ENCODE results near the gene ADGRV1. TPM values are rescaled to one million over a fixed set of nuclear protein-coding genes. Genes with fewer than 3 reads are reported as not detected.

ADGRV1 gene
- total and polyA plus RNA-seq, 4 donors: 0.36 to 0.64 (median 0.50) TPM

- intact Hi-C loops (cut with DNase I): no loop called here
- Histone ChIP-seq H3K4me3 (ENCODE audit: low read length in 2 of 2) (no peak overlapping the region), H3K9me3 (ENCODE audit: control insufficient read depth, low read length) (no peaks in the 10 kb centered on the region), H3K27ac (ENCODE audit: low read depth in 1 of 2, low read length in 2 of 2) (no peak overlapping the region), H3K4me1 (ENCODE audit: control insufficient read depth in 1 of 2, insufficient read depth in 2 of 2, low read length in 2 of 2) (peaks cover 0 to 6% of the 10 kb centered on the region in 2 donors), H3K36me3 (ENCODE audit: control insufficient read depth in 1 of 2, insufficient read depth in 2 of 2, low read length in 1 of 2) (no peaks in the 10 kb centered on the region), H3K27me3 (ENCODE audit: control insufficient read depth in 1 of 2, insufficient read depth in 2 of 2, low read length in 1 of 2) (no peaks in the 10 kb centered on the region)
- DNase-seq (no peak), ATAC-seq (ENCODE audit: low FRiP score) (no peak)
- WGBS, 2 donors: 92 to 95% methylated on average over 3 of the region's 3 CpGs
Observed at GRCh38 chr5:91077623-91078022, 519.0 kb downstream of the ADGRV1 start.

- no peak overlapping the region for H3K4me3 ChIP-seq (ENCODE audit: low read length in 2 of 2)
- no peaks in the 10 kb centered on the region for H3K27me3 ChIP-seq (ENCODE audit: control insufficient read depth in 1 of 2, insufficient read depth in 2 of 2, low read length in 1 of 2)
- DNase-seq: no peak
- intact Hi-C loops (cut with DNase I): no loop called here
- peak overlapping the region; percentile 23 to 76 for H3K27ac ChIP-seq (ENCODE audit: low read depth in 1 of 2, low read length in 2 of 2)
- H3K9me3 ChIP-seq (ENCODE audit: control insufficient read depth, low read length): no peaks in the 10 kb centered on the region
- WGBS, 2 donors: 11 to 12% methylated on average over 2 of the region's 2 CpGs
- ATAC-seq (ENCODE audit: low FRiP score): no peak
- peaks cover 0 to 3% of the 10 kb centered on the region in 2 donors for H3K4me1 ChIP-seq (ENCODE audit: control insufficient read depth in 1 of 2, insufficient read depth in 2 of 2, low read length in 2 of 2)
- no peaks in the 10 kb centered on the region for H3K36me3 ChIP-seq (ENCODE audit: control insufficient read depth in 1 of 2, insufficient read depth in 2 of 2, low read length in 1 of 2)
Observed at GRCh38 chr5:91079037-91079436, 520.4 kb downstream of the ADGRV1 start.

DNA sequence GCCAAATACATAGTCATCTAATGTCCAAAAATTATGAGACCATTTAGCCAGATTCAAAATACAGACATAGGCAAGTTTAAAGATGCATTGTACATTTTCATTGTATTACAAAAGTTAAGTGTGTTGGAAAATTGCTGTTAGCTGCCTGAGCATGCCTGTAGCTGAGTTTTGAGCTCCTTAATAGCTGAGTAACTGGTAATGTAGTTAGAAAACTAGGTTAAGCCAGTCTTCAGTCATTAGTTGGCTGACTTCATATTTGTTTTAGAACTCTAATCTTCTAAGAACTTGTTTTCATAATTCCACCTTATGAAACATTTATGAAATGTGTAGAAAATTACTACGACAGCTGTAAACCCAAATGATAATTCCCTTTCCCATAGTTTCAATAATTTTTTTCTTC, 531.2 kb downstream of the ADGRV1 start:
- no peak for ATAC-seq (ENCODE audit: low FRiP score)
- no peaks in the 10 kb centered on the region for H3K36me3 ChIP-seq (ENCODE audit: control insufficient read depth in 1 of 2, insufficient read depth in 2 of 2, low read length in 1 of 2)
- 3 to 17% methylated on average over 1 of the region's 1 CpG for WGBS, 2 donors
- H3K4me1 ChIP-seq (ENCODE audit: control insufficient read depth in 1 of 2, insufficient read depth in 2 of 2, low read length in 2 of 2): peaks cover 0 to 2% of the 10 kb centered on the region in 2 donors
- H3K9me3 ChIP-seq (ENCODE audit: control insufficient read depth, low read length): no peaks in the 10 kb centered on the region
- H3K27me3 ChIP-seq (ENCODE audit: control insufficient read depth in 1 of 2, insufficient read depth in 2 of 2, low read length in 1 of 2): no peaks in the 10 kb centered on the region
- no peak overlapping the region for H3K4me3 ChIP-seq (ENCODE audit: low read length in 2 of 2)
- intact Hi-C loops (cut with DNase I): loop anchor here in 1 of 2 donors (10.0 kb wide), 1 partner anchor 225 kb away; no protein-coding TSS in a partner anchor
- DNase-seq: no peak
- H3K27ac ChIP-seq (ENCODE audit: low read depth in 1 of 2, low read length in 2 of 2): no peak overlapping the region

- intact Hi-C loops (cut with DNase I): loop anchor here in 1 of 2 donors (10.0 kb wide), 1 partner anchor 226 kb away; no protein-coding TSS in a partner anchor
- Histone ChIP-seq H3K27me3 (ENCODE audit: control insufficient read depth in 1 of 2, insufficient read depth in 2 of 2, low read length in 1 of 2) (no peaks in the 10 kb centered on the region), H3K4me3 (ENCODE audit: low read length in 2 of 2) (no peak overlapping the region), H3K9me3 (ENCODE audit: control insufficient read depth, low read length) (no peaks in the 10 kb centered on the region), H3K27ac (ENCODE audit: low read depth in 1 of 2, low read length in 2 of 2) (no peak overlapping the region), H3K36me3 (ENCODE audit: control insufficient read depth in 1 of 2, insufficient read depth in 2 of 2, low read length in 1 of 2) (no peaks in the 10 kb centered on the region), H3K4me1 (ENCODE audit: control insufficient read depth in 1 of 2, insufficient read depth in 2 of 2, low read length in 2 of 2) (peaks cover 0 to 2% of the 10 kb centered on the region in 2 donors)
- WGBS, 2 donors: 68 to 69% methylated on average over 1 of the region's 1 CpG
- DNase-seq: no peak
- ATAC-seq (ENCODE audit: low FRiP score): no peak
Observed at GRCh38 chr5:91090995-91091394, 532.4 kb downstream of the ADGRV1 start.

DNA sequence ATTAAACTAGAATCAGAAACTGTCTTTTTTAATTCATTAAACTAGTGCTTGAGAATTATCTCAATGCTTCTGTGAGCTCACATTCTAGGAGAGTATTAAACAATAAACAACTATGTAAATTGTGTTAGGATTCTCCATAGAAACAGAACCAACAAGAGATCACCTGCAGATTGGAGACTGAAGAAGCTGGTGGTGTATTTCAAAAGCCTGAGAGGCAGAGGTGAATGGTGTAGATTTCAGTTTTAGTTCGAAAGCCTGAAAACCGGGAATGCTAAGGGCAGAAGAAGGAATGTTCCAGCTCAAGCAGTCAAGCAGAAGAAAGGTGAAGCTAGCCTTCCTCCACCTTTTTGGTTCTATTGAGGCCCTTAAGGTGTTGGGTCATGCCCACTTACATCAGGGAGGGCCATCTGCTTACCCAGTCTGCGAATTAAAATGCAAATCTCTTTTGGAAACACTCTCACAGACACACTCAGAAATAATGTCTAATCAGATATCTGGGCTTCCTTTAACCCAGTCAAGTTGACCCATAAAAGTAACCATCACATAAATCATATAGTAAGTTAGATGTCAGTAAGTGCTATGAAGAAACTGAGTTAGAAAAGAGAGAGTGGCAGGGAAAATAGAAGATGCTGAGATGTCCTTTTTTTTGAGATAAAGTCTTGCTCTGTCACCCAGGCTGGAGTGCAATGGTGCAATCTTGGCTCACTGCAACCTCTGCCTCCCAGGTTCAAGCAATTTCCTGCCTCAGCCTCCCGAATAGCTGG, 533.1 kb downstream of the ADGRV1 start:
- DNase-seq: no peak
- intact Hi-C loops (cut with DNase I): loop anchor here in 1 of 2 donors (10.0 kb wide), 1 partner anchor 227 kb away; no protein-coding TSS in a partner anchor
- Histone ChIP-seq H3K27me3 (ENCODE audit: control insufficient read depth in 1 of 2, insufficient read depth in 2 of 2, low read length in 1 of 2) (no peaks in the 10 kb centered on the region), H3K4me3 (ENCODE audit: low read length in 2 of 2) (no peak overlapping the region), H3K4me1 (ENCODE audit: control insufficient read depth in 1 of 2, insufficient read depth in 2 of 2, low read length in 2 of 2) (peaks cover 0 to 2% of the 10 kb centered on the region in 2 donors), H3K9me3 (ENCODE audit: control insufficient read depth, low read length) (no peaks in the 10 kb centered on the region), H3K36me3 (ENCODE audit: control insufficient read depth in 1 of 2, insufficient read depth in 2 of 2, low read length in 1 of 2) (no peaks in the 10 kb centered on the region), H3K27ac (ENCODE audit: low read depth in 1 of 2, low read length in 2 of 2) (no peak overlapping the region)
- ATAC-seq (ENCODE audit: low FRiP score): no peak
- WGBS, 2 donors: 90 to 94% methylated on average over 4 of the region's 4 CpGs

GRCh38 chr5:91092859-91093783, 534.5 kb downstream of the ADGRV1 start:
- no peak overlapping the region for H3K4me3 ChIP-seq (ENCODE audit: low read length in 2 of 2)
- H3K27ac ChIP-seq (ENCODE audit: low read depth in 1 of 2, low read length in 2 of 2): no peak overlapping the region
- H3K27me3 ChIP-seq (ENCODE audit: control insufficient read depth in 1 of 2, insufficient read depth in 2 of 2, low read length in 1 of 2): no peaks in the 10 kb centered on the region
- no peaks in the 10 kb centered on the region for H3K36me3 ChIP-seq (ENCODE audit: control insufficient read depth in 1 of 2, insufficient read depth in 2 of 2, low read length in 1 of 2)
- intact Hi-C loops (cut with DNase I): loop anchor here in 1 of 2 donors (10.0 kb wide), 1 partner anchor 228 kb away; no protein-coding TSS in a partner anchor
- DNase-seq (no peak), ATAC-seq (ENCODE audit: low FRiP score) (no peak)
- H3K9me3 ChIP-seq (ENCODE audit: control insufficient read depth, low read length): no peaks in the 10 kb centered on the region
- peaks cover 0 to 2% of the 10 kb centered on the region in 2 donors for H3K4me1 ChIP-seq (ENCODE audit: control insufficient read depth in 1 of 2, insufficient read depth in 2 of 2, low read length in 2 of 2)
- 77% methylated on average over 8 of the region's 8 CpGs for WGBS, 2 donors

DNA sequence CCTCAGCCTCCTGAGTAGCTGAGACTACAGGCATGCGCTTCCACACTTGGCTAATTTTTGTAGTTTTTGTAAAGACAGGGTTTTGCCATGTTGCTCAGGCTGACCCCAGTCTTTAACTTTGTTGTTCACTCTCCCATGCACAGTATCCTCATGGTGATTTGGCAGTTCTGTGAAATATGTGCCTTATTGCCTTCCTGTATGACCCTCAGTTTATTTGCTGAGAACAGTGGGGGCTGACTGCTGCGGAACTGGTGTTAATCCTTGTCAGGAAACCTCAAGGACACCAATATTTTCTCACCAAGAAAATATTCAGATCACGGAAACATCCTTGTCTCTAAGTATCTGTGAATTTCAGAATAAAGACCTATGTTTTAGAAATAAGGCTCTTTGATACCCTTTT, 536.7 kb downstream of the ADGRV1 start:
- Histone ChIP-seq H3K4me3 (ENCODE audit: low read length in 2 of 2) (no peak overlapping the region), H3K27me3 (ENCODE audit: control insufficient read depth in 1 of 2, insufficient read depth in 2 of 2, low read length in 1 of 2) (no peaks in the 10 kb centered on the region), H3K27ac (ENCODE audit: low read depth in 1 of 2, low read length in 2 of 2) (no peak overlapping the region), H3K36me3 (ENCODE audit: control insufficient read depth in 1 of 2, insufficient read depth in 2 of 2, low read length in 1 of 2) (no peaks in the 10 kb centered on the region), H3K9me3 (ENCODE audit: control insufficient read depth, low read length) (no peaks in the 10 kb centered on the region), H3K4me1 (ENCODE audit: control insufficient read depth in 1 of 2, insufficient read depth in 2 of 2, low read length in 2 of 2) (peaks cover 0 to 2% of the 10 kb centered on the region in 2 donors)
- ATAC-seq (ENCODE audit: low FRiP score) (no peak), DNase-seq (no peak)
- WGBS, 2 donors: 96 to 98% methylated on average over 3 of the region's 3 CpGs
- intact Hi-C loops (cut with DNase I): loop anchor here (5.0 to 10.0 kb wide), 2 partner anchors 163 to 231 kb away; no protein-coding TSS in a partner anchor

DNA sequence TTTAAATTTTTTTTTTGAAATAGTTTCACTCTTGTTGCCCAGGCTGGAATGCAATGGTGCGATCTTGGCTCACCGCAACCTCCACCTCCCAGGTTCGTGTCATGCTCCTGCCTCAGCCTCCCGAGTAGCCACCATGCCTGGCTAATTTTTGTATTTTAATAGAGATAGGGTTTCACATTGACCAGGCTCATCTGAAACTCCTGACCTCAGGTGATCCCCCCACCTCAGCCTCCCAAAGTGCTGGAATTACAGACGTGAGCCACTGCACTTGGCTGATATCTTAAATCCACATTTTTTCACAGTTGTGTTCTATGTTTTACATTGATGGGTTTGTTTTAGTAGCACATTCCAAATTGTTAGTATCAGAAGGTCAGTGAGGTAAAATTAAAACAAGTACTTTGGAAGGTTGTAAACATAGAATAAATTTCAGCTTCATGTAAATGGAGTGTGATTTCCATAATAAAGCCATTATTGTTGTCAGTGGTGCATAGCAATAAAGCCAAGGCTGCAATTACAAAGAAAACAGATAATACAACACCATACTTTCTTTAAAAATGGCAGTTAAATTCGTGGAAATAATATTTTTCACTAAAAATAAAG, 537.3 kb downstream of the ADGRV1 start:
- no peak for DNase-seq
- intact Hi-C loops (cut with DNase I): loop anchor here (5.0 to 10.0 kb wide), 2 partner anchors 164 to 231 kb away; no protein-coding TSS in a partner anchor
- no peak overlapping the region for H3K4me3 ChIP-seq (ENCODE audit: low read length in 2 of 2)
- whole genome bisulfite sequencing, 2 donors: 71 to 74% methylated on average over 6 of the region's 6 CpGs
- H3K4me1 ChIP-seq (ENCODE audit: control insufficient read depth in 1 of 2, insufficient read depth in 2 of 2, low read length in 2 of 2): peaks cover 0 to 2% of the 10 kb centered on the region in 2 donors
- H3K9me3 ChIP-seq (ENCODE audit: control insufficient read depth, low read length): no peaks in the 10 kb centered on the region
- no peaks in the 10 kb centered on the region for H3K27me3 ChIP-seq (ENCODE audit: control insufficient read depth in 1 of 2, insufficient read depth in 2 of 2, low read length in 1 of 2)
- ATAC-seq (ENCODE audit: low FRiP score): no peak
- H3K27ac ChIP-seq (ENCODE audit: low read depth in 1 of 2, low read length in 2 of 2): no peak overlapping the region
- no peaks in the 10 kb centered on the region for H3K36me3 ChIP-seq (ENCODE audit: control insufficient read depth in 1 of 2, insufficient read depth in 2 of 2, low read length in 1 of 2)

All from aorta (tissue), 5 donors.